Measurements from ENCODE around the gene FMNL2.

The FMNL2 gene

DNA sequence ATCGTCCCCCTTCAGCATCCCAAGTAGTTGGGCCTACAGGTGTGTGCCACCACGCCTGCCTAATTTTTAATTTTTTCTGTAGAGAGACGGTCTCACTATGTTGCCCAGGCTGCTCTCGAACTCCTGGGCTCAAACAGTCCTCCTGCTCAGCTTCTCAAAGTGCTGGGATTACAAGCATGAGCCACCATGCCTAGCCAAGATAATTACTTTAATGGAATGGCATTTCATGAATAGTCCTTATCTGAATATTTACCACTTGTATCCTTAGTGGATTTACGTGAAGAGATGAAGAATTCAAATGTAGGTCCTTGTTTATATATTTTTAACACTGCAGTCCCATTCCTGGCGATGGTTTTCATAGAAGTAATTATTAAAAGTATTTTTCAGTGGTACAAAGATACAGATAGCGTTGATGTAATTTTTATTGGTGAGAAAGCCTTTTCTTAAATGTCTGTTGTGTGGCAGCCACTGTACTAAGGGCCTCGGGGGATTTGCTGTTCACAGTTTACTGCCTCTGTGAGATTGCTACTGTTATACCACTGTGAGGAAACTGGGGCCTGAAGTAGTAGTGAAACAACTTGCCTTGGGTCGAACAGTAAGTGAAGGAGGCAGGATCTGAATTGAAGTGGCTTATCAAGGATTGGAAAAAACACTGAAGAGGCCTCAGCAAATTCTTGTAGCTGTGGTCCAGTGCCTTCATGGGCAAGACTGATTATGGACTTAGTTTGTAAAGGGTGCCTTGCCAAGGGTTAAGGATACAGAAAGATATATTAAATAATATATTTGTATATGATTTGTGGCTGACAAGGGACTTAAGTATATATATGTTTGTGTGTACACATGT is 231.1 kb downstream of the FMNL2 start:
- in situ Hi-C loops (cut with HindIII; ENCODE audit: low sequenced_read_pairs), result no loop called here

DNA sequence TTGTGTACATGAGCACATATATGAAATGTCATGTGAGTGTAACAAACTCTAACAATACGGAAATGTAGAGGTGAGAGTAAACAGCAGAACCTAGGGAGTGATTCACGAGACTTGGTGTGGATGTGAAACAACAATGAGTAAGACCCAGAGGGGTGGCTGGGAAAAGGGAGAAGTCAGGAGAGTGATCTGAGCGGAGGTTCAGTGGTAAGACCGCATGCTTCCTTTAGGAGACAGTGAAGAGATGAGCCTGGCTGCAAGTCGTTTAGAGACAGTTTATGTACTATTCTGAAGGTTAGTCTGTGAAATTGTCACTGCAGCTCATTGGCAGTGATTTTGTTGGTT is 231.7 kb downstream of the FMNL2 start:
- in situ Hi-C loops (cut with HindIII; ENCODE audit: low sequenced_read_pairs), result no loop called here

DNA sequence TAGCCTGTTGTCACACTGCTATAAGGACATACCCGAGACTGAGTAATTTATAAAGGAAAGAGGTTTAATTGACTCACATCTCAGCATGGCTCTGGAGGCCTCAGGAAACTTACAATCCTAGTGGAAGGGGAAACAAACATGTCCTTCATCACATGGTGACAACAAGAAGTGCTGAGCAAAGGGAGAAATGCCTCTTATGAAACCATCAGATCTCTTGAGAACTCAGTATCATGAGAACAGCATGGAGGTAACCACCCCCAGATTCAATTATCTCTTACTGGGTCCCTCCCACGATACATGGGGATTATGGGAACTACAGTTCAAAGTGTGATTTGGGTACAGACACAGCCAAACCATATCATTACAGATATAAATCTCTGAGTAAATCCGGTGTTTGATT is 233.6 kb downstream of the FMNL2 start:
- in situ Hi-C loops (cut with HindIII; ENCODE audit: low sequenced_read_pairs), result no loop called here

DNA sequence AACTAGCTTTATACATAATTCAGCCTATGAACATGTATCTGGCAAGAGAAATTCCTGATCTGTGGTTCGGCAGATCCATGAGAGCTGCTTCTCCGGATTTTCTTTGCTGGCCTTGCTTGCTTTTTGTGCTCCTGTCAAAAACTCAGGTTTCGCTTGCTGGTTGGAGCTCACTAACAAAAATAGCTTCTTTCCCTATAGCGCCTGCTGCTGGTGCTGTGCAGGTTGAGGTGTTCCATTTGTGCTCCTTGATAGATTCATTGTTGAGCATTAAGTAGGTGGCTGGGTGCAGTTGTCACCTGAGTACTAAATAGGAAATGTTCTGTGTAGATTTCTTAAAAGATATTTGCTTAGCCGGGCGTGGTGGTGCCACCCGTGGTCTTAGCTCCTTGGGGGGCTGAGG is 234.2 kb downstream of the FMNL2 start:
- in situ Hi-C loops (cut with HindIII; ENCODE audit: low sequenced_read_pairs), result no loop called here

DNA sequence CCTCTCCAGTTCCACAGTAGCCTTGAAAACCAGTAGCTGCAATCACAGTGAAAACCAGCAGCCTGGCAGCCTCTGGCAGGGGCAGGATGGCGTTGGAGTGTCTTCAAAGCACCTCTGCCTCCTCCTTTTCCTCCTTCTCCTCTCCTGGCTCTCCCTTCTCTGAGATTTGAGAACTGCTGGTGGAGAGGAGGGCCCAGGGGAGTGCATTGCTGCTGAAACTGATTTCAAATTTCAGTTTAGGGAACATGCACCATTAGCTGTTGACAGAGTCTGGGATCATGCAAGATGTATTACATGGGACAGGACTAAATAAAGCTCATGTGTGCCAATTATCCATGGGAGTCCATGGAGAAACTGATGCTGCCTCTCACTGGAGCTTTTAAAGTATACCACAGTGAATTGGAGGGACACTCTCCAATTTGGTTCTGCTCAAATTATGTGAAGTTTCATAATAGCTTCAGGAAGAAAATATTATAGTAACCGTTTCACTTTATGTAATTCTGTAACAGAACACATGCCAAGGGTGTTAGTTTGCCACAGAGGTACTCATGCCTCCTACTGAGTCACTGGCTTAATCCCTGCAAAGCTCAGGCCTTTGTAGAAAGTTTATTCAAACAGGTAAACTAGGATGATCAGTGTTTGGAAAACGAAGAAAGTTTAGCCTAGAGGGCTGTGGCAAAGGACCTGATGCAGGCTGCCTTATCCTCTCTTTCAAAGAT is 236.2 kb downstream of the FMNL2 start:
- in situ Hi-C loops (cut with HindIII; ENCODE audit: low sequenced_read_pairs), result no loop called here

DNA sequence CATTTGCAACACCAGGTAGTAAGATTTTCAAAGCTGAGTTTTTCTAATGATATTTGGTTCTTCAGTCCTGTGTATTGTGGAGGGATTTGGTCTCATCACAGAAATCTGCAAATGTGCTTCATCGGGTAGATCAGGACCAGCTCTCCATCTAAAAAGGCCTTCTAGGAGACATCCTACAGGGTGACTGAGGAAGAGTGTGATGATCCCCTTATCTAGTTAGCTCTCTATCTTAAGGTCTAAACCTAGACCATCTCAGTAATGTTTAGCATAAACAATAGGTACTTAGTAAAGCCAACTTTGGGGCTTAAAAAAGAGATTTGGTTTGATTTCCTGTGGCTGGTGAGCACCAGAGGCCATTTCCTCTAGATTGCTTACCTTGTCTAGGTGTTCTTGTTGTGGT is 237.1 kb downstream of the FMNL2 start:
- in situ Hi-C loops (cut with HindIII; ENCODE audit: low sequenced_read_pairs), result no loop called here

DNA sequence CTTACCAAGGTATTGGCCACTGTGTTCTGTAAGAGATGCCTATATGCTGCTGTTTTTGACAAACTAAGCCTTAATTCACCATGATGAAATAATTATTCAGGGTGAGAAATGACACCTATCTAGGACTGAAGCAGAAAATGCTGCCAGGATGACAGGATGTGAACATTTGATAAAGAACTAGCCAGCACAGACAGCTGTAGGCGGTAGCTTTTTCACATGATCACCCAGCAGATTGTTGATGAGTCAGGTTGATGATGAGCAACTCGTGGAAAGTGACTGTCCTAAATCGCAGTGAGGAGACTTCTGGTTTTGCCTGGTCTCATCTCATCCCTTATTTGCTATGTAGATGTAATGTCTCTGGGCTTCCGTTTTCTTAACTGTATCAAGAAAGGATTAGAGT is 238.2 kb downstream of the FMNL2 start:
- in situ Hi-C loops (cut with HindIII; ENCODE audit: low sequenced_read_pairs), result no loop called here

DNA sequence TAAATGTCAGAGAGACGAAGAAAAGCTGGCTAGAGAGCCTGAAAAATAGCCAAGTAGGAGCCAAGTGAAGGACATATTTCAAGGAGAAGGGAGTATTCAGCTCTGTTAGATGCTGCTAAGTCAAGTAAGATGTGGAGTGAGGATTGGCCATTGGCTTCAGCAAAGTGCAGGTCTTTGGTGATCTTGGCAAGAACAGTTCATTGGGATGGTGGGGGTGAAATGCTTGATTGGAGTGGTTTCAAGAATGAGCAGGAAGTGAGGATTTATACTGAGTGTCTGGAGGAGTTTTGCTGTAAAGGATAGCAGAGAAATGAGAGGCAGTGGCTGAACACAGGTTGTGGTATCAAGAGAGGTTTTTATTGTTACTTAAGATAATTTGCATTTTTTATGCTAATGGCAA is 242.6 kb downstream of the FMNL2 start:
- in situ Hi-C loops (cut with HindIII; ENCODE audit: low sequenced_read_pairs), result no loop called here

DNA sequence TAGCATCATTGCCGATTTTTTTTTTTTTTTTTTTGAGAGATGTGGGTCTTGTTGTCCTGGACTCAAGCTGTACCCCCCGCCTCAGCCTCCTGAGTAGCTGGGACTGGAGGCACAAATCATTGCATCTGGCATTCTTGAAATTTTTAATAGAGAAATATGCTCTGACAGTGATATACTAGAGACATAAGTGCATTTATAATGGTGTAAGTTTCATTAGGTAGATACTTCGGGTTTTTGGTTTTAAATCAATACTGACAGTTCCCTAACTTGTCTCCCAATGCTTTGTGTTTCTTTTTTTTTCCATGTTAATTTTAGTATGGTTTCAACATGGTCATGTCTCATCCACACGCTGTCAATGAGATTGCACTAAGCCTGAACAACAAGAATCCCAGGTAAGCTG is 243.6 kb downstream of the FMNL2 start:
- in situ Hi-C loops (cut with HindIII; ENCODE audit: low sequenced_read_pairs), result no loop called here

DNA sequence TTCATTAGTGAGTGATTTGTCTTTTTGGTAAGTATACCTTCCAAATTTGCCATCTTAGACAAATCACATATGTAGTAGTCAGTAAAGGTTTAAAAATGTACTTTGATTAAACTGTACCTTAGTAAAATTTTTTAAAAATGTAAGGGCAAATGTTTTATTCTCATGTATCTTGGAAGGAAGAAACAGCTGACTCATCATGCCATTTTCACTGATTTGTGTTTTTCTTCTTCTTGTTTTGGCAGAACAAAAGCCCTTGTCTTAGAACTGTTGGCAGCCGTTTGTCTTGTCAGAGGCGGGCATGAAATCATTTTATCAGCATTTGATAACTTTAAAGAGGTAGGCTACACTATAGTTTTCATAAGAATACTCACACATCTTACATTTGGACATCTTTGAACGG is 245.7 kb downstream of the FMNL2 start:
- in situ Hi-C loops (cut with HindIII; ENCODE audit: low sequenced_read_pairs), result loop anchor here (5.0 kb wide), 2 partner anchors 38 to 42 kb away; no protein-coding TSS in a partner anchor

DNA sequence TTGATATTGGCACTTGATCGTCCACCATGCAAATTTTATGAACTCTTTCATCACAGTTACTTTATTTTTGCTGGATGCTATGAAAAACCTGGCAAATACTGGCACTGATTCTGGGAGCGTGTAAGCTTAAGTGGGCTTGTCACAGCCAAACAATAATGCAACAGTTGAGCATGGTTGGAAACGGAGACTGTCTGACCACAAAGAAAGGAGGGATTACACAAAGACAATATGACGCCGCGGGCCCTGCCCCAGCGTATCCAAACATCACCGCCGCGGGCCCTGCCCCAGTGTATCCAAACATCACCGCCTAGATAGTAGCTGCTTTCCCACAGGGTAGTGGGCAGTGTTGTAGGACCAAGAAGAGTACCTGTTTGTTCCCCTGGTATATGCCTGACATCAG is 246.4 kb downstream of the FMNL2 start:
- in situ Hi-C loops (cut with HindIII; ENCODE audit: low sequenced_read_pairs), result loop anchor here (5.0 kb wide), 2 partner anchors 39 to 41 kb away; no protein-coding TSS in a partner anchor

DNA sequence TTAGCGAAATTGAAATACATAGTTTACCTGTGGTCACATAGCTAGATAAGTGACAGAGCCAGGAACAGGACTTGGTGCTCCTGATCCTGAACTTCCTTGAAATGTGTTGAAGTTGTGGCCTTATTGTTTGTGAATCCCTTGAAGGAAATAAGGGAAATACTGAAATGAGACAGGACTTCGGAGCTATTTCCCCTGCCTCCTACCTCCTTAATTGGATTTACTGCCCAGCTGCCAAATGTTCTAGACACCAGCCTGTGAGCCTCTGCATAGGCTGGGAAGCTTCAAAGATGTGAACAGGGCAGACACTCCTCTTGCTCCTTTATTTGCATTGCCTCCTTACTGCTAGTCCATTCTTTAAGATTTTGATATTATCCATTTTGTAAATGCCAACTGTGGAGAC is 247.1 kb downstream of the FMNL2 start:
- in situ Hi-C loops (cut with HindIII; ENCODE audit: low sequenced_read_pairs), result loop anchor here (5.0 kb wide), 2 partner anchors 40 kb away; no protein-coding TSS in a partner anchor

DNA sequence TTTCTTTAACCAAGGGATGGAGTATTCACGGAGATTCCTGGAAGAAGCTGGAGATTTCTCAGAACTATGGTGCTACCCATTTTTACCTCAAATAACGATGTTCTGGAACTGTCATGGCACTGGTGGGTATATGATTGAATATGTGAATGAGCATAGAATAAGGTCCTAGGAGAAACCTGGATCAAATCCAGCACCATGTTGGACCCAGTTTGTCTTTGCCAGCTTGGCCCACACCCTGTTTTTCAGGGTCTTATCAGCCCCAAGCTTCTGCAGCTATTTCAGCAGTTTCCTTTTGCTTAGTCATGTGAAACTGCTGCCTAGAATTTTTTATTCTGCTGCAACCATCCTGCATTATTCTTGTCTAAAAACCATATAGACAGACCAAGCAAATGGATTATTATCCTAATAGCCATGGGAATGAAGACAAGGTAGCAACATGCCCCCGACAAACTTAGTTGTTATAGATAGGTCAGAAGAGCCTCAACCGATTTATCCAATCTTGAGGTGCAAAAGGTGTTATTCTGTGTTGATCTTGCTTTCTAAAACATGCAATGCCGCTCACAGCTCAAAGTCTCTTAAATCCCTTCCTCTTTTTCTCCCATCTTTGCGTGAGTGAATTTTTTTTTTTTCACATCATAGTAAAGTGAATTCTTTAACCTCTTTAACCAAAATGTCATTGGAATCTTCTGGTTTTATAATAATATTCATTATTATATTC is 248.7 kb downstream of the FMNL2 start:
- in situ Hi-C loops (cut with HindIII; ENCODE audit: low sequenced_read_pairs), result loop anchor here (5.0 kb wide), 2 partner anchors 39 to 41 kb away; no protein-coding TSS in a partner anchor

DNA sequence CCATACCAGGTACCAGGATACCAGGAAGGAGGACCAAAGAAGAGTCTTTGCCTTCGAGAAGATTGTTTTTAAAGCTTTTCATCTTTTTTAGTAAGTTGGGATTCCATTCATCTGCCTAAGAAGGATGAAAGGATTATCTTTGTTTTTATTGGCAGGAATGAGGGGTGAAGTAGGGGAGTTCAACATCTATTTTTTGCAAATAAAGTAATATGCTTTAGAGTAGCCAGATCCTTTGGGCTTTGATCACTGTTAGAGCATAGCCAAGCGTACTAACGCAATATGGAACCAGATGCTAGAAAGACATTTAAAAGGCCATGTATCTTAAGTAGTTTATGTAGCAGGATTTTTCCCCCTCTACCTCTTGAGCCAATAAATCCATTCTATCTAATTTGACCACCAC is 249.3 kb downstream of the FMNL2 start:
- in situ Hi-C loops (cut with HindIII; ENCODE audit: low sequenced_read_pairs), result loop anchor here (5.0 kb wide), 2 partner anchors 38 to 42 kb away; no protein-coding TSS in a partner anchor

DNA sequence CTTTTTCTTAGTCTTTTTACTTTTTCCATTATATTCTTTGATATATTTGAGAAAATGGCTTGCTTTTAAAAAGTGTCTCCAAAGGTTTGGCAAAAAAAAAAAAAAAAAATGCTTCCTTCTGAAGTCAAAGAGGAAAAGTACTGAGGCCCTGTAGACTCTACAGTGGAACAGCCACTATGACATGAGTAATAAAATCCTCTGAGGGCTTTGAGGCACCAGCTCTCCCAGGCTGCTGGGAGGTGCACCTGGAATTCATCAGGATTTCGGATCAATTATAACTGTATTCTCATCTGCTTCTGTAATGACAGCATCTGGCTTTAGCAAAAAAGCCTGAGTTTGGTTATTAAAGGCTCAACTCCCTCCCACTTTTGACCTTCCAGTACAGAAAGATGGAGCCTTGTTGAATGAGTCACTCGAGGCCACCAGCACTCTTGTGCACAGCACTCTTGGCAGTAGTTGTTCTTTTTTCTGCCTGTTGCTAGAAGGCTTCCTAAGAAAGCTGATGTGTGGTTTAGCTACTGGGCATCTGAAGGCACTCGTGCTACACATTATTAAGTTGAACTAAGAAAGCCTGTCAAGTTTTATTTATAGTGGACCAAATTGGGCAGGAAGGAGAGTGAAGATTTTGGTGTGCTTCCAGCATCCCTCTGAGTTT is 251.0 kb downstream of the FMNL2 start:
- in situ Hi-C loops (cut with HindIII; ENCODE audit: low sequenced_read_pairs), result no loop called here

DNA sequence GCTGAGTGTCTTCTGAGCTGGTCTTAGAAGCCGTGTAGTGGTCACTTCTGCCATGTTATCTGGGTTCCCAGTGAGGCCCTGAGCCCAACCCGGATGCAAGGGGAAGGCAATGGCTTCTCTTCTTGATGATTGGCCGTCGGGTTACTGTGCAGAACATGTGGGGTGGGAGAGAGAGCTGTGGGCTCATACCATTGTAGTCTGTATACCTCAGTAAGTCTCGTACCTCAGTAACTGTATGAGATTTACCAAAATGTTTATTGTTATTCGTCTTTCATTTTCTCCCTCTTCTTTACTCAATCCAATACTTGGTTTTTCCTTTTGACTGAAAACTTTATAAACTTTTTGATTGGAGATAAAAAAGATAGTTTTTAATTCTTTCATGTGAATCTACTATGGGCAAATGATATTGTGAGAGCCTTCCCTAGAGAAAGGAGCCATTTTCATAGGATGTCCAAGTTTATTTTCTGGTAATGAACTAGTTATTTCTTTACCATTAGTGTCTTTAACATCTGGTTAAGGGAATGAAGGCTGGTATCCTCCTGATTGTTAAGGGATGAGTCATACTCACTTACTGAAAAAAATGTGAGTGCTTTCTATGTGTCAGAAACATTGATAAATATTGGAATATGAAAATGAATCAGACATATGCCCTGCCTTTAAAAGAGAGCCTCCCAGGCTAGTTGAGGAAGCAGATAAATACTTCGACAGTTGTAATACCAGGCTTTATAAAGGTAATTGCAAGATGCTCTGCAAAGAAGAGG is 252.4 kb downstream of the FMNL2 start:
- in situ Hi-C loops (cut with HindIII; ENCODE audit: low sequenced_read_pairs), result no loop called here

DNA sequence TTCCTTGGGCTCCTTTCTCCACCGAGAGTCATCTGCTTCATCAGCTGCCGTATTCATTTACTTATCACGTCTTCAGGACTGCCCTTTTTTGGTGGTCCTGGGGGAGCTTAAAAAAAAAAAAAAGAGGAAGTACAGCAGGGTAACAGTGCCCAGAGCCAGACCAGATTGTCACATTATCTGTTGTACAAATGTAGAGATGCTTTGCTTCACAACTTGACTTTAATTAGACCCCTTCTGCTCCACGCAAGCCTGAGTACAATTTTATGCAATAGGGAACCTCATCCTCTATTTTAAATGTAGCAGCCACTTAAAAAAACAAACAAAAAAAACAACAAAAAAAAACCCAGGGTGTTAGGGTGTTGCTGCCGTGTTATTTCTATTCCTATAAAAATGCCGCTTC is 254.0 kb downstream of the FMNL2 start:
- in situ Hi-C loops (cut with HindIII; ENCODE audit: low sequenced_read_pairs), result no loop called here

DNA sequence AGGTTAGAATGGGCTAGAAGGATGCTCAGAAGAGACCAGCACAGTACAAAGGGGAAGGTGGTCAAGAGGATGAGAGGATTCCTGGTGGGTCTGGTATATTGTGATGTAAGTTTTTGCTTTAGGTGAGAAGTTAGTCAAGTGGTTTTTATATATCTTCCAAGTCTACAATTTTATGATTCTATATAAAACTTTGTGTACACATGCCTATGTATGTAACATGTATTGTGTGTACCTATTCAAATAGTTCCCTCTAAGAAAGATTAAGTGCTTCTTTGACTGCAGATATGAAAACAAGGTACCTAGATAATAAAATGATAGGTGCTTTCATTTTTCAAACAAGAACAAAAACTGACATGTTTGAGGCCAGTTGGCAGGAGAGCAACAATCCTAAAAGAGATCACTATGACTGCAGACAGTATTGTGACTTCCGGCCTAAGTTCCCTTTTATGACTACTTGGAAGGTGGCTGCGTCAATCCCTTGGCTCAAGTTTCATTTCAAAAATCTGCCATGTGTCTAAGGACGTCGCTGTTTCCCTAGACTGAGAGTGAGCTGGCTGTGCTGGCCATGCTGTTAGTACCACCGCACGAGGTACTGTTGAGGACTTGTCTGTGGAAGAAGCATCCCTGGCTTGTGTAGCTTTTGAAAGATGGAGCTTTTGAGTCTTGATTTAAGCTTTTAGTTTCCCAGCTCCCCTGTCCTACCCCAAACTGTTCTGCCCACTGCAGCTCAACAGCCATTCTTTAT is 259.2 kb downstream of the FMNL2 start:
- in situ Hi-C loops (cut with HindIII; ENCODE audit: low sequenced_read_pairs), result no loop called here

DNA sequence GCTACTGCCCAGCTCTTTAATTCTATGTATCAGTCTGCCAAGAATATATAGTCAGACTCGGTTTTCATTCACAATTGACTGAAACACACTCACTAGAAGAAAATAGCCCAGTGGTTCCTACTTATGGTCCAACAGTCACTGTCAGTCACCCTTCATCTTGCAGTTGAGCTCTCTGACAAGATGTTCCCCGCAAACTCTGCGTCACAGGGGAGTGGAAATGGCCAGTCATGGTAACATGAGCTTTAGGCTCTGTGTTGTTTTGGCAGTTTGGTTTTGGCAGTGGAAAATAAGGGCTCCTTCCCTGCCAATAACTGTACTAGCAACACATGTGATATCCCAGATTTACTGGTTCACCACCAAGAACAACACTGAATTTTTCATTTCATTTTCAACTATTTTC is 259.8 kb downstream of the FMNL2 start:
- in situ Hi-C loops (cut with HindIII; ENCODE audit: low sequenced_read_pairs), result no loop called here
